Hematopoietic multipotent progenitor cell treated with erythropoietin and hydrocortisone succinate and interleukin-3 and kit ligand, for 8 days (in vitro differentiated cells): ENCODE results near the gene RASL12.
A peak's percentile ranks its signal among the peaks of the same experiment; 100 is the strongest.
"Not testable (repeated sequence)": the region's sequence is repeated elsewhere in the genome, so short reads cannot be mapped to it uniquely, and the experiment has no call there.

Source experiments
- DNase-seq: peaks from one replicate; pipeline ENCODE4 v3.0.0-alpha.2; 2015

Gene RASL12

DNA sequence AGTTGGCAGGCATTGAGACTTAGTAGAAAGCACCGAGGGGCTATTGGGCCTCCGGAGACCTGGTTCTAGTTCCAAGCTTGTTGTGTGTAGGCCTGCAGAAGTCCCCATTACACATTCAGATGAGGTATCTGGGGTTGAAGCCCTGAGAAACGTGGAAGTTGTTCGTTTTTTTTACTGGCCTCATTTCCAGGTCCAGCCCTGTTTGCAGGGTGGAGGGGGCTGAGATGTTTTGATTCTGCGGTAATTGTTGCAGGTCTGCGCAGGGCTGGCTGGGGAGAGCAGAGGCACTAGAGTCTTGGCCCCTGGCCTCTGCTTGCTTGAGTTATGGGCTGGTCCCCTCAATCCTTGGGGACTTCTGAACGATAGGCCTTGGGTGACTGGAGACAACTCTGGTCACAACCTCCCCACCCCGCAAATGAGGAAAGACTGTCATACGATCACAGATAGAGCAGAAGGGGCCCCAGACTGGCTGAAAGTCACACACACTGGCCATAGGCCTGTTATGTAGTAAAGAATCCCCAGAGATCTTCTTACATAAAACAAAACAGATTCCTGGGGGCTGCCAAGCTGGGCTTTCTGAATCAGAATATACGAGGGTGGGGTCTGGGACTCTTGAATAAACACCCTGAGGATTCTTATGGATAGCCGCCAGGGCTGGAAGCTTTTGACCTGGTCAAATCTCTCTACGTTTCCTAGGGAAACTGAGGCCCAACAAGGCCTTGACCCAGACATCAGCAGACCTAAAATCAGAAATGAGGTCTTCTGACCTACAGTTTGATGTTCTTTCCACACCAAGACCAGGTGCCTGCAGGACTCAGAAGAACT is 24.4 kb upstream of the RASL12 start:
- DNase-seq = no peak

- DNase-seq = no peak
Observed at GRCh38 chr15:65089206-65089824, 21.5 kb upstream of the RASL12 start.

GRCh38 chr15:65088643-65089021 is 20.8 kb upstream of the RASL12 start:
- DNase-seq = no peak

- no peak for DNase-seq
Observed at GRCh38 chr15:65087873-65088642, 20.3 kb upstream of the RASL12 start.

- no peak for DNase-seq
Observed at GRCh38 chr15:65087411-65087810, 19.6 kb upstream of the RASL12 start.

DNA sequence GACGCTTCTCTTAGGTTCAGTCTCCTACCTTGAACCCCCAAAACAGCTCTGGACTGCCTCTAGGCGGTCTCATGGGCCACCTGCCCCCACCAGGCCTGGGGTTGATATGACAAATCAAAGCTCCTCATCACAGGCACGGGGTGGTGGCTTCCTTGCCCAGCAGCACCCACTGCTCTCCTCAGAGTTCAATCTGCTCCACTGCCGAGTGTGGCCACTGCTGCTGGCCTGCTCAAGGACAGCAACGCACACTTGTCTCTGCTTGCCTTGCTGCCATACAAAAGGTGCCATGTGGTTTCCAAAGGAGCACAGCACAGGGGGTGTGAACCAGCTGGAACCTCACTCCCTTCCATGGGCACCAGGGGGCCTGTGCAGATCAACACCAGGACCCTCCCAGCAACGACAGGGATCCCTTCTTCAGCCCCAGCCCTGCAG is 18.9 kb upstream of the RASL12 start:
- DNase-seq = no peak

DNA sequence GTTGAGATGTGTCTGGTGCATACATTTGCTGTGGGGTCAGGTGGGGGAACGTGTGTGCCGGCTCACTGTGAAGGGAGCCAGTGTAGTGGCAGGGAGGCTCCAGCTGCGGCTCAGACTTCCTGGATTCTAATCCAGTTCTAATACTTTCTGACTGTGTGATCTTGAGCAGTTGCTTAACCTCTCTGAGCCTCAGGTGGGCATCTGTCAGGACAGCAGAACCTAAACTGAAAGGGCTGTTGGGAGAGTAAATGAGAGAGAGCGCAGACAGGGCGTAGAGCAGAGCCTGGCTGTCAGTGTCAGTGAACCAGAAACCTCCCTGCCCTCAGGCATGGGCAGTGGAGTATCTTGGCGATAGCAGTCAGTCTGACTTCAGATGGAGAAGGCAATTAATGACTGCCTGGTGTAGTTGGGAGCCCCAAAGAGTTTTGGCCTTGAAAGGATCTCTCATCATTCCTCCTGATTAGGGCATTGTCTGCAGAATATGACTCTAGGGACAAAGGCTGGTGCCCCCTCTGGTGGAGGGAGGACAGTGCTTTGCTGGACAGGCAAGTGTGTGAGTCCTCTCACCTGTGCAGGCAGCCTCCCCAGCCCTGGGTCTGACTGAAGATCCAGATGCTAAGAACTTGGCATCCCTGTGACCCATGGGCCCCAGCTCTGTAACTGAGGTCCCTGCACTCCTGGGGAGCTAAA is 18.3 kb upstream of the RASL12 start:
- DNase-seq = peak; percentile 44

DNA sequence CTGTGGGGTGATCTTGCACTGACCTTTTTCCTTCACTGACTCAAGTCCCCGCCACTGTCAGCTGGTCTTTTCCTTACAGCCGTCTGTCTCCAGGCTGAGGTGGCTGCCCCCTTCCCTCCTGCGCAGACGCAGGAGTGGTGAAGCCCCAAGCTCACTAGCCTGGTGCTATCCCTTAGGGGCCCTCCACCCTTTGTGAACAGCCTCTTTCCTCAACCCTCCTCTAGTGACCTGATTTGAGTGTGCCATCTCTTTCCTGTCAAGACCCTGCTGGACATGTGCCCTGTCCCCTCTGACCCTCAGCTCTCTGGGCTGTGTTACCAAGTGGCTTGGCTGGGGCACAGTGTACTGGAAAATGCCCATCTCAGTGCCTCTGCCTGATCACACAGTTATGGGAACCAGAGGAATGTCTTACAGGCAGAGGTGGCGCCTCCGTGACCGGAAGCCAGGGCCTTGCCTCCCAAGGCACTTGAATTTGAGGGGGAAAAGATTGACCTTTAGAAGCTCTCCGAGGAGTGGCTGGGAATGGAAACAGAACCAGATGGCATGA is 17.5 kb upstream of the RASL12 start:
- no peak for DNase-seq

GRCh38 chr15:65084500-65085206 is 16.9 kb upstream of the RASL12 start:
- no peak for DNase-seq

- no peak for DNase-seq
Observed at GRCh38 chr15:65083262-65083701, 15.5 kb upstream of the RASL12 start.

DNA sequence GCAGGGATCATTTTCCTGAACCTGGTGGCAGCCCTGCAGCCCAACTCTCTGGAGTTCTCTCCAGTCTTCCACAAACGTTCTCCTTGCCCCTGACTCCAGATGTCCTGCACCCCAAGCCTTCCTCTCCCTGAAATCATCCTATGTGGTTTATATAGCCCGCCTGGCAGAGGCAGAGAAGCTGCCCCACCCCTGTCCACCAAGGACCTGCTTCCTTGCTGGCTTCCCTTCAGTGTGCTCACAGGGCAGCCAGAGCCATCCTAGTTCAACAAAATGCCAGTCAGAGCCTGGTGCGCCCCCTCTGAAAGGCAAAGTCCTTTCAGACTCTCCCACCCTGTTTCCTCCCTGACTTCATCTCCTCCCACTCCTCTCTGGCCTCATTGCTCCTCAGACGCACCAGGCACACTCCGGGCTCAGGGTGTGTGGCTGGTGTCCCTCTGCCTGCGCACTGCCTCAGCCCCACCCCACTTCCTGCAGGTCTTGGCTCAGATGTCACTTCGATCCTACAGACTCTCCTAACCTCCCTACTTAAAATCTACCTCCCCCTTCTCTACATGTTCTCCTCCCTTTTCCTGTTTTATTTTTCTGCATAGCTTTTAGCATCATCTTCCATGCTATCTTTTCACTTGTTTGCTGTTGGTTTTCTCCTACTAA is 14.6 kb upstream of the RASL12 start:
- DNase-seq = no peak

GRCh38 chr15:65081758-65082157 is 14.0 kb upstream of the RASL12 start:
- DNase-seq = no peak

DNA sequence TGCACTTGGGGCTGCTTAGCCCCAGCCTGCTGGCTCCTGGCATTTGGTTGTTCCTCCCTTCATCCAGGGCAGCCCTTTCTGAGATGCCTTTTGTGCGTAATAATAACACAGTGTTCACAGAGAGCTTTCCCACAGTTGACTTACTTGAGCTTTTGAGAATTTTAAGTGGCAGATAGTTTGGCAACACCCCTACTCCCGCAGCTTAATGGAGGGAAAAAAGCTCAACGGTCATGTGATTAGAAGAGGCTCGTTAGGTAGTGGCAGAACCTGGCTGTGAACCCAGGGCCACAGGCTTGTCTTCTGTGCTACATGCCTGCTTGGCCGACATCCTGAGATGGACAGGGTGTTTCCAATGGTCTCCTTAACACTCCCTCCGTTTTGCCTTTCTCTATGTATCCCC is 13.5 kb upstream of the RASL12 start:
- no peak for DNase-seq

GRCh38 chr15:65079580-65079979 is 11.8 kb upstream of the RASL12 start:
- DNase-seq = no peak

DNA sequence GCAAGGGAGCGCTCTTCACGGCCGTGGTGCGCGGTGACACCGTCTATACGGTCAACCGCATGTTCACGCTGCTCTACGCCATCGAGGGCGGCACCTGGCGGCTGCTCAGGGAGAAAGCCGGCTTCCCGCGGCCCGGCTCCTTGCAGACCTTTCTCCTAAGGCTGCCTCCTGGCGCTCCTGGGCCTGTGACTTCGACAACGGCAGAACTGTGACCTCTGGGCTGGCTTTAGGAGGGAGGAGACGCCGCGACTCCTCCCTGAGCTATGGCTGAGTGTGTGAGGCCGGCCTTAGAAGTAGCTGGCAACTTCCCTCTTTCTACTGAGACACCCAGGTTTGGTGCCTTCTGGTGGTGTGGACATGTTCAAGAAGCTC is 10.2 kb upstream of the RASL12 start:
- peak; percentile 56 for DNase-seq

GRCh38 chr15:65077291-65077980 is 9.6 kb upstream of the RASL12 start:
- DNase-seq = no peak

GRCh38 chr15:65076486-65077290 is 8.9 kb upstream of the RASL12 start, which contains the start of gene KBTBD13:
KBTBD13 (plus strand) TSS chr15:65076746; CDS start chr15:65076816, 70 bp downstream.
- DNase-seq = no peak

DNA sequence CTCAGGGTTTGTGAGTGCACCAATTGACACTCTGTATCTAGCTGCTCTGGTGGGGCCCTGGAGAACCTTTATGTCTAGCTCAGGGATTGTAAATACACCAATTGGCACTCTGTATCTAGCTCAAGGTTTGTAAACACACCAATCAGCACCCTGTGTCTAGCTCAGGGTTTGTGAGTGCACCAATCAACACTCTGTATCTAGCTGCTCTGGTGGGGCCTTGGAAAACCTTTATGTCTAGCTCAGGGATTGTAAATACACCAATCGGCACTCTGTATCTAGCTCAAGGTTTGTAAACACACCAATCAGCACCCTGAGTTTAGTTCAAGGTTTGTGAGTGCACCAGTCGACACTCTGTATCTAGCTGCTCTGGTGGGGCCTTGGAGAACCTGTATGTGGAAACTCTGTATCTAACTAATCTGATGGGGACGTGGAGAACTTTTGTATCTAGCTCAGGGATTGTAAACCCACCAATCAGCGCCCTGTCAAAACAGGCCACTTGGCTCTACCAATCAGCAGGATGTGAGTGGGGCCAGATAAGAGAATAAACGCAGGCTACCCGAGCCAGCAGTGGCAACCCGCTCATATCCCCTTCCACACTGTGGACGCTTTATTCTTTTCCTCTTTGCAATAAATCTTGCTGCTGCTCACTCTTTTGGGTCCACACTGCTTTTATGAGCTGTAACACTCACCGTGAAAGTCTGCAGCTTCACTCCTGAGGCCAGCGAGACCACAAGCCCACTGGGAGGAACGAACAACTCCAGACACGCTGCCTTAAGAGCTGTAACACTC is 8.0 kb upstream of the RASL12 start:
- not testable (repeated sequence) for DNase-seq

GRCh38 chr15:65074946-65075345 is 7.2 kb upstream of the RASL12 start:
- DNase-seq = not testable (repeated sequence)
